GM11168 (cell line): Measurements from ENCODE around the gene ACOX3.
"Not testable (repeated sequence)": the region's sequence is repeated elsewhere in the genome, so short reads cannot be mapped to it uniquely, and the experiment has no call there.

Experiments
- in situ Hi-C: fragments of 300-500 bp; cut with MboI; formaldehyde crosslinking; loops from one replicate; pipeline ENCODE4 v1.12.0; 2022; ENCODE audit warnings: low sequenced_read_pairs; ENCODE audit not compliant: unreplicated experiment

The ACOX3 gene

GRCh38 chr4:8409264-8410065, 31.1 kb downstream of the ACOX3 start:
- in situ Hi-C loops = no loop called here

DNA sequence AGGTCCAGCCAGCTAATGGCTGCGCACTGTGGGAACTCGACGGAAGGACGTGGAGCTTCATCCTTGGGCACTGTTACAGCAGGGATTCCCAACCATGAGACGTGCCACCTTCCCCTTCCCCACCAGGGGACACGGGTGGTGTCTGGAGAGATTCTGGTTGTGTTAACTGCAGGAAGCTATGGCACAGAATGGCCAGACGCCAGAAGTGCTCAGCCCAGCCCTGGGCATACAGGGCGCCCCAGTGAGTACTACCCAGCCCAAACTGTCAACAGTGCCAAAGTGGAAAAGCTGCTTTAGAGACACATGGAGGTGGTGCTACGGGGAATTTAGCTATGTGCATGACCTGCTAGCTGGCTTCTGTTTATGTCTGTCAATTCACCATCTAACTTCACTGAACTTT, 32.8 kb downstream of the ACOX3 start:
- in situ Hi-C loops = no loop called here

DNA sequence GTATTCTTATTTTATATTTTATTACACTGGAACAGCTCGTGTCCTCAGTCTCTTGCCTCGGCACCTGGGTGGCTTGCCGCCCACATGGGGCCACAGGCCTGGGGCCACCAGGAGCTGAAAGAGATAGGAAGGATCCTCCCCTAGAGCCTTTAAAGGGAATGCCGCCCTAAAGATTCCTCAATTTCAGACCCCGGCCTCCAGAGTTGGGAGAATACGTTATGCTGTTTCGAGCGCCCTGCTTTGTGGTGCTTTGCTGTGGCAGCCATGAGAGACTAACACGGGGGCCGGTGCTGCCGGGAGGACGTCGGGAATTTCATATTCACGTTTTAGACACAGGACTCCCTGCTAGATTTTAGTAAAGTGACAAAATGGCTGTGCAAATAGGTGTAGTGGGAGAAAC, 33.2 kb downstream of the ACOX3 start:
- in situ Hi-C loops = no loop called here

GRCh38 chr4:8406887-8407286, 33.6 kb downstream of the ACOX3 start:
- in situ Hi-C loops = not testable (repeated sequence)

GRCh38 chr4:8405516-8405875, 35.0 kb downstream of the ACOX3 start:
- in situ Hi-C loops = no loop called here

DNA sequence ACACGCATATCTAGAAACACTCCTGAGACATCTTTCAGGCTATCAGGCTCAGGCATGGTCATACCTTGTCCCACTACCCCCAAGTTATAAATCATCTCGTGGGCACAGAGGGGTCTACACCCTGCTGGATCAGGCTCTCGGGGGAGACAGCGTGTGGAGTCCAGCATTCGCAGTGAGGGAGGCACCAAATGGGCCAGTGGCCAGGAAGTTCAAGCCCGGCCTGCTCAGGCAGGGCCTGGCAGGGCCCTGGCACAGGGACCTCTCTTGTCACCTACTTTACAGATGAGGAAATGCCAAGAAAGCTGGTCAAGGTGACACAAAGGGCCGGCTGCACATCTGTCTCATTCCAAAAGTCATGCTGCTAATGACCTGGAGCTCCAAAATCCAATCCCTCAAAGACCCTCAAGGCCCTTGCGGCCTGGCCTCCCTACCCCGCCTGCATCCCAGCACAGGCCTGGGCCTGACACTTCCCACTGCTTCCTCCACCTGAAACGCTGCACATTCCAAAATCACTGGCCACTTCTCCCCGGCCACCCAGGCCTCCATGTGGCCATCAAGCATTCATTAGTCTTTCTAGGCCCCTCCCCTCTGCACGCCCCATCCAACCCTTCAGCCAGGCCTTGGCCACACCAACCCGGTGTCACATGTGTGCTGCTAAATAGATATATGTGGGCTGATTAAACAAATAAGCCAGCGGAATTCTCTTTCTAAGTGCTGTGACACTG, 35.6 kb downstream of the ACOX3 start:
- in situ Hi-C loops = loop anchor here (5.0 kb wide), 1 partner anchor 163 kb away; no protein-coding TSS in a partner anchor

DNA sequence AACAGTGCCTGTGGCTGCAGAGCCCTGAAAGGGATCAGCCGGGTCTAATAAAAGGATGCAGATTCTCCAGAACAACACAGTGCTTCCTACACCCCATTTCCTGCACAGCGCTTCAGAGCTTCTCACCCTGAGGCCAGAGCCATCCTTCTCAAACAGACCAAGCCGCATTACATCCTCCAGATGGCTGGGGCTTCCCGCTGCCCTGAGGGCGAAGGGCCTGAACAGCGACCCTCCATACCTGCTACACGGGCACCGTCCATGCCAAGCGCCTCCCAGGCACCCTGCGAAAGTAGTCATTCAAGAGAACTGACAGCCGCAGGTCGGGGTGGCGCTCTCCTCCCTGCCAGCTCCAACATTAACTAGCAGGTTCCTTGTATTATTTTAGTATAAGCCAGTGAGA, 36.5 kb downstream of the ACOX3 start:
- in situ Hi-C loops = loop anchor here (5.0 kb wide), 1 partner anchor 162 kb away; no protein-coding TSS in a partner anchor

DNA sequence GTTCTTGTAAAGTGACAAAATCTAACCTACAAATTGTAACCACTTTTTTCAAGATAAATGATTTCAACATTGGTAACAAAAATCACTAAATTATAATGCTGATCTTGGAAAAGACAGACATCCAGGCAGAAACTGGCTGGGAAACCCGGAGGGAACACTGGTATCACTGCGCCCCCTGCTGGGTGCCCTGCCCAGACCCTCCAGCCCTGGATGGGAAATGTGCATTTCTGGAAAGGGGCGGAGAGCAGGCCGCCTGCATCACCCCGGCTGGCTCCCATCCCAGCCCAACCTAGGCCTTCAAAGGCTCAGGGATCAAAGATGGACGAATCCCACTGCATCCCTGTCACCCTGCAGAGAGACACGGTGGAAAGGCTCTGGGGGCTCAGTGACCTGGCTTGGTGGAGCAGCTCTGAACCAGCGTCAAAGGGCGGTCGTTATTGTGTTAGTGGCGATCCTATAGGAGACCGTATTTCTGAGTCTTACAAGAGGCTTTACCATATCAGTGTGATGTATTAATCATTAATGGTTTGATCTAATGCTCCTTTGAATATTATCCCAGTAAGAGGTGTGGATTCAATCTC, 37.3 kb downstream of the ACOX3 start:
- in situ Hi-C loops = loop anchor here (5.0 kb wide), 1 partner anchor 161 kb away; no protein-coding TSS in a partner anchor

DNA sequence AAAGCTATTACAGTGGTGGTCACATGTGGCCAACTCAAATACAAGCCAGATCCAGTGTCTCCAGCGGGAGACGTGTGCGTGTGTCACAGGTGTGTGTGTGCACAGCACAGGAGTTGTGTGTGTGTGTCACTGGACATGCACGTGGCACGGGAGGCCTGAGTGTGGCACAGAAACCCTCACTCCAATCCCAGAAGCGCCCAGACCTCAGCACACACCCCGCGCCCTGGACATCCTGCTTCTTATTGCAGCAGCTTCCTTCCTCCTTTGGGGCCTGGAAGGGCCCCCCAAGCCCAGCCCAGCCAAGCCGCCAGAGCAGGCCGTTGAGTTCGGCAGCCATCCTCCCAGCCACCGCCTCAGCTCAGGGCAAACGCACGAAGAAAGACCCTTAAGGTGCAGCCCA, 37.9 kb downstream of the ACOX3 start:
- in situ Hi-C loops = loop anchor here (5.0 kb wide), 1 partner anchor 160 kb away; no protein-coding TSS in a partner anchor

- in situ Hi-C loops = loop anchor here (5.0 kb wide), 1 partner anchor 160 kb away; no protein-coding TSS in a partner anchor
These were observed 38.3 kb downstream of the ACOX3 start for GRCh38 chr4:8402181-8402597.

- in situ Hi-C loops = loop anchor here (5.0 kb wide), 1 partner anchor 159 kb away; no protein-coding TSS in a partner anchor
These were observed 38.9 kb downstream of the ACOX3 start for GRCh38 chr4:8401665-8402064.

DNA sequence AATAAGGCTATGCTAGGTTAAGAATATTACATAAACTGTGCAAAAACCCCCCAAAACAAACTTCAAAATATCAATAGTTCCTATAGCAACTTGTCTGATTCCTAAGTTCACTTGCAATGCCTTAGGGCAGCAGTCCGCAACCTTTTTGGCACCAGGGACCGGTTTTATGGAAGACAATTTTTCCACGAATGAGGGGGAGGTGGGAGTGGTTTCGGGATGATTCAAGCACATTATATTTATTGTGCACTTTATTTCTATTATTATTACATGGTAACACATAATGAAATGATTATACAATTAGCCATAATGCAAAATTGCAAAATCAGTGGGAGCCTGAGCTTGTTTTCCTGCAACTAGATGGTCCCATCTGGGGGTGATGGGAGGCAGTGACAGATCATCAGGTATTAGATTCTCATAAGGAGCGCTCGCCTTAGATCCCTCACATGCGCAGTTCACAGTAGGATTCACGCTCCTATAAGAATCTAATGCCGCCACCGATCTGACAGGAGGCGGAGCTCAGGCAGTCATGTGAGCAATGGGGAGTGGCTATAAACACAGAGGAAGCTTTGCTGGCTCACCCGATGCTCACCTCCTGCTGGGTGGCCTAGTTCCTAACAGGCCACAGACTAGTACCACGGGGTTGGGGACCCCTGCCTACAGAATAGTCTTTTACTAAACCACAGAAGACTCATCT, 39.7 kb downstream of the ACOX3 start:
- in situ Hi-C loops = loop anchor here (5.0 kb wide), 1 partner anchor 158 kb away; no protein-coding TSS in a partner anchor

- in situ Hi-C loops = no loop called here
These were observed 41.2 kb downstream of the ACOX3 start for GRCh38 chr4:8399298-8399697.

DNA sequence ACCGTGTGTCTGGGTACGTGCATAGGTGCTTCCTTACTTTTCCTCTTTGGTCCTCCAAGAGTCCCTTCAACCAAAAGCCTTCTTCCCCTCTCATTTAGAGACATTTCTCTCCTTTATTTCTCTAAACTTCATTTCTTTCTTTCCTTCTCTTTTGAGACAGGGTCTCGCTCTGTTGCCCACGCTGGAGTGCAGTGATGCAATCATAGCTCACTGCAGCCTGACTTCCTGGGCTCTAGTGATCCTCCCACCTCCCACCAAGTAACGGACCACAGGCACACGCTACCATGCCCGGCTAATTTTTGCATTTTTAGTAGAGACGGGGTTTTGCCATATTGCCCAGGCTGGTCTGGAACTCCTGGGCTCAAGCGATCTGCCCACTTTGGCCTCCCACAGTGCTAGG, 42.2 kb downstream of the ACOX3 start:
- in situ Hi-C loops = no loop called here

DNA sequence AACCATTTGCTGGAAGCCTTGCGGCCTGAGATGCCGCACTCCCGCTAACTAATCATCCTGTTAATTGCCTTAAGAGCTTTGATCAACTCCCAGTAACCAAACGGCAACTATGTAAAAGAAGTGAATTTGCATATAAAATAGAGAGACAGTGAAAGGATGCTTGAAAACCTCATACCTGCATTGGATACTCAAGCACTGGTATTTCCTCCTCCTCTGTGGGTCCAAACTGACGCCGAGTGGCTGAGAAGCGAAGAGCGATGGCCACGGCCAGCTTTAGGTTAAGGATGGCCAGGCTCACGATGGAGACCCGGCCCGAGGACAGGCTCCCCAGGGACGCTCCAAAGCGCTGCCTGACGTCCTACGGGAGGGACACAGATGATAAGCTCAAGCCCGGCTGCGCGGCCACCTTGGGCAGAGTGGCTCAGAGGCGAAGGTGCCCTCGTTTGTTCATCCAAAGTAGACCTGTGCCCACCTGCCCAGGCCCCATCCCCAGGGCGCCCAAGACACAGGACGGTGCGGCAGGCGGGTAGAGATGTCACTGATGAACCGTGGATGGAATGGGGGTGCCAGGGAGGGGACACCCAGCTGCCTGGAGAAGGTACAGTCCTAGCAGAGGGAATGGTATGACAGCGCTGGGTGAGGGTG, 43.6 kb downstream of the ACOX3 start:
- in situ Hi-C loops = no loop called here

DNA sequence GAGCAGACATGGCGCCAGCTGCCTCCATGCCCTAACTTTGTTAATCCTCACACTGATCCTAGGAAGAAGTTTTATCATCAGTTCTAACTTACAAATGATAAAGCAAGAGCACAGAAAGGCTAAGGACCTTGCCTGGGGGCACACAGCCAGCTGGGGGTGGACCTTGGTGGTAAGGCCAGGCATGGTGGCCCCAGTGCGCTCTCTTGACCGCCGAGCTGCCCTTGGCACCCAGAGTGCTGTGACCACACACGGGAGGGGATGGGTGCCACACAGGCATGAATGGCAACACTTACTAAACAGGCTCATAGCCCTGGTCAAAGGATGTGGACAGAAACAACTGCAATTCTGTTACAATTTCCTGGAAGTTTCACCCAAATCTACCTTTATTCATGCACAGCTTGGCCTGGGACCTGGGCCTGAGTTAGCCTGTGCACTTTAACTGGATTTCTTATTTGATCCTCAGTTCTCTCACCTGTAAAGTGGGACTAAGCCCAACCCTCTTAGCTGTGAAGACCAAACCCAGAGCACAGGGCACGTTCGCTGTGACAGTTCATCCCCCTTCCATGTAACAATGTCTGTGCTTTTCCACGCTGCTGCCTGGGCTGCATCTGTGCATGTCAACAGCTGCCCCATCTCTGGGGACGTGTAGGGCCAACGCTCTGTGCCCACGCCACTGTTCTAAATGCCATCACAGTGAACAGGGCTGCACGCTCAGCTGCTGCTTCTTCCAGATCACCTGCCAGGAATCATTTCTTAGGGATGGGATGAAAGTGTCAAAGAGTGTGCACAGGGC, 44.8 kb downstream of the ACOX3 start:
- in situ Hi-C loops = no loop called here

DNA sequence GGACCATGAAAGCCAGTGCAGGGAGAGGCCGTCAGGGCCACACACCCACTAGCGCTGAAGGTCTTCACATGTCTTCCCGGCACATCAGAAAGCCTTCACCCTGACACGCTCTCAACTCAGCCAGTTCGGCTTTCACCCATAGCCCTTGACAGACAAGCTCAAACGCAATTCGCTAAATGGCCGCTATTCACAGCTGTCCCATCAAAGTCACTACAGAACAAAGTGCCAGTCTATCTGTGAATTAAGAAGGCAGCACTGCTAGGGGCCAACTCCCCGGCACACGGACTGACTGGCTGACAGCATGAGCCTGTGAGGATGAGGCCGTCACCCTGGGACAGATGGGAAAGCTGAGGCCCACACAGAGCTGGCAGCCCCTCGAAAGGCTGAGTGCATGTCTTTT, 45.7 kb downstream of the ACOX3 start:
- in situ Hi-C loops = no loop called here

- in situ Hi-C loops = no loop called here
These were observed 46.4 kb downstream of the ACOX3 start for GRCh38 chr4:8394061-8394519.

DNA sequence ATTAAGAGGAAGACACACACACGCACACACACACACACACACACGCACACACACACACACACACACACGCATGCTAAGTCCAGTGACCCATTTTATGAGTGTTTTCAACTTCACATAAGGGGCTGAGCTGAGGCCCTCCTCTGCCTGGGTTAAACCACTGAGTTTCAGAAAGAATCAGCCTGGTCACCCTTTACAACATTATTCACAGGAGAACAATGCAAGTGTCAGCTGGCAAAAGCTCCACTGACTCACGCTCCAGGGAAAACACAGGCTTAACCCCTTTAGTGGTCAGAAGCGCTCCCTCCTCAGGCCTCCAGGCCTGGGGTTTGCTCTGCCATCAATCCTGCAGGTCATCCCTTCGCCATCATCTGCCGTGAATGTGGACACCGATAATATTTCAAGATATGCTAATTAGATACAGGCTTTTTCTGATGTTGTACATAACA, 46.9 kb downstream of the ACOX3 start:
- in situ Hi-C loops = no loop called here
